ENCODE data around the gene DNALI1. TPM values are rescaled to one million over a fixed set of nuclear protein-coding genes. Genes with fewer than 3 reads are reported as not detected.

The DNALI1 gene
- total RNA-seq, 1 experiment from 2014 or later, result 6.3 TPM

- Histone ChIP-seq H3K4me1 (ENCODE audit: insufficient read depth, low read length, poor library complexity, severe bottlenecking) (no peaks in the 10 kb centered on the region), H3K9me3 (ENCODE audit: low read depth, low read length, poor library complexity, severe bottlenecking) (no peaks in the 10 kb centered on the region), H3K36me3 (ENCODE audit: insufficient read depth, low read length, poor library complexity, severe bottlenecking) (peaks cover 13% of the 10 kb centered on the region), H3K27ac (ENCODE audit: low read depth, low read length, poor library complexity, severe bottlenecking) (no peak overlapping the region), H3K4me3 (ENCODE audit: low read depth, low read length, poor library complexity, severe bottlenecking) (no peak overlapping the region), H3K27me3 (replicated peaks; ENCODE audit: insufficient read depth, low read depth, low read length, poor library complexity) (no peaks in the 10 kb centered on the region)
- intact Hi-C loops (cut with micrococcal nuclease; ENCODE audit: unreplicated experiment), result no loop called here
- no peak for DNase-seq (ENCODE audit: low spot score)
- TF ChIP-seq EZH2 (IDR thresholded peaks at IDR 0.05; ENCODE audit: borderline replicate concordance, low read depth, low read length, poor library complexity, severe bottlenecking), result no peak
- no peak for TF ChIP-seq CTCF (conservative IDR thresholded peaks at IDR 0.05; ENCODE audit: low read depth, low read length)
- ChIA-PET CTCF (no interaction called here), POLR2A (ENCODE audit: low non-redundant PET) (no interaction called here)
- no TSS peak for BruUV-seq (replicated peaks)
These were observed 3.8 kb downstream of the DNALI1 start for GRCh38 chr1:37560401-37561132.

- intact Hi-C loops (cut with micrococcal nuclease; ENCODE audit: unreplicated experiment), result no loop called here
- no peaks in the 10 kb centered on the region for H3K4me1 ChIP-seq (ENCODE audit: insufficient read depth, low read length, poor library complexity, severe bottlenecking)
- no peaks in the 10 kb centered on the region for H3K27me3 ChIP-seq (replicated peaks; ENCODE audit: insufficient read depth, low read depth, low read length, poor library complexity)
- ChIA-PET POLR2A (ENCODE audit: low non-redundant PET) (no interaction called here), CTCF (interaction anchor here (0.6 kb wide), 1 partner anchor 47 kb away, joined by 3 read pairs; no protein-coding TSS in a partner anchor)
- no peak overlapping the region for H3K4me3 ChIP-seq (ENCODE audit: low read depth, low read length, poor library complexity, severe bottlenecking)
- no TSS peak for BruUV-seq (replicated peaks)
- H3K36me3 ChIP-seq (ENCODE audit: insufficient read depth, low read length, poor library complexity, severe bottlenecking), result peaks cover 22% of the 10 kb centered on the region
- no peak overlapping the region for H3K27ac ChIP-seq (ENCODE audit: low read depth, low read length, poor library complexity, severe bottlenecking)
- TF ChIP-seq EZH2 (IDR thresholded peaks at IDR 0.05; ENCODE audit: borderline replicate concordance, low read depth, low read length, poor library complexity, severe bottlenecking) (no peak), CTCF (conservative IDR thresholded peaks at IDR 0.05; ENCODE audit: low read depth, low read length) (peak; percentile 74)
- no peaks in the 10 kb centered on the region for H3K9me3 ChIP-seq (ENCODE audit: low read depth, low read length, poor library complexity, severe bottlenecking)
- DNase-seq (ENCODE audit: low spot score), result peak; percentile 46
These were observed 4.7 kb downstream of the DNALI1 start for GRCh38 chr1:37561133-37562132.

- ChIA-PET CTCF (no interaction called here), POLR2A (ENCODE audit: low non-redundant PET) (no interaction called here)
- intact Hi-C loops (cut with micrococcal nuclease; ENCODE audit: unreplicated experiment), result no loop called here
These were observed 6.2 kb downstream of the DNALI1 start for GRCh38 chr1:37562984-37563383.

More at GRCh38 chr1:37562984-37563383, 6.2 kb downstream of the DNALI1 start:
- H3K27ac ChIP-seq (ENCODE audit: low read depth, low read length, poor library complexity, severe bottlenecking), result no peak overlapping the region
- no peak for DNase-seq (ENCODE audit: low spot score)
- no peaks in the 10 kb centered on the region for H3K27me3 ChIP-seq (replicated peaks; ENCODE audit: insufficient read depth, low read depth, low read length, poor library complexity)
- BruUV-seq (replicated peaks), result no TSS peak
- TF ChIP-seq EZH2 (IDR thresholded peaks at IDR 0.05; ENCODE audit: borderline replicate concordance, low read depth, low read length, poor library complexity, severe bottlenecking), result no peak
- TF ChIP-seq CTCF (conservative IDR thresholded peaks at IDR 0.05; ENCODE audit: low read depth, low read length), result no peak
- no peaks in the 10 kb centered on the region for H3K9me3 ChIP-seq (ENCODE audit: low read depth, low read length, poor library complexity, severe bottlenecking)
- H3K36me3 ChIP-seq (ENCODE audit: insufficient read depth, low read length, poor library complexity, severe bottlenecking), result peaks cover 37% of the 10 kb centered on the region
- no peak overlapping the region for H3K4me3 ChIP-seq (ENCODE audit: low read depth, low read length, poor library complexity, severe bottlenecking)
- H3K4me1 ChIP-seq (ENCODE audit: insufficient read depth, low read length, poor library complexity, severe bottlenecking), result no peaks in the 10 kb centered on the region

Measured in A673 (cell line).